ENCODE measurements around the gene STX5. TPM values are rescaled to one million over a fixed set of nuclear protein-coding genes. Genes with fewer than 3 reads are reported as not detected.
A peak's percentile ranks its signal among the peaks of the same experiment; 100 is the strongest.

Gene STX5
- total and polyA plus RNA-seq, 10 of the 15 experiments (the other 5 are each of a cell fraction or from before 2014, with no cell fraction given), result 3.8 to 35.4 (median 27.4) TPM

- Histone ChIP-seq H3K27ac (ENCODE audit: control insufficient read depth, insufficient read depth) (peak within 1 kb of the TSS; percentile 95), H3K27me3 (replicated peaks in 1 of 2; ENCODE audit: control insufficient read depth in 2 of 2, insufficient read depth in 2 of 2, low read length in 1 of 2) (no peaks in the 10 kb centered on the region), H2AFZ (ENCODE audit: control insufficient read depth, low read depth, low read length) (peak within 1 kb of the TSS; percentile 78), H3K9ac (ENCODE audit: control insufficient read depth, insufficient read depth, low read length) (peak within 1 kb of the TSS; percentile 96), H3K79me2 (ENCODE audit: control insufficient read depth, insufficient read depth, low read length) (peaks cover 49% of the 10 kb centered on the region), H3K4me3 (peak within 1 kb of the TSS; percentile 91), H3K9me3 (replicated peaks; ENCODE audit: control insufficient read depth, insufficient read depth, low read length) (no peaks in the 10 kb centered on the region), H4K20me1 (ENCODE audit: control insufficient read depth, insufficient read depth) (no peaks in the 10 kb centered on the region), H3K4me2 (ENCODE audit: control insufficient read depth, insufficient read depth) (peak within 1 kb of the TSS; percentile 98), H3K4me1 (ENCODE audit: control insufficient read depth, insufficient read depth, low read length) (peaks cover 15% of the 10 kb centered on the region), H3K36me3 (ENCODE audit: control insufficient read depth in 2 of 2, insufficient read depth in 2 of 2, low read length in 1 of 2) (peaks cover 20 to 25% of the 10 kb centered on the region in 2 experiments)
- CTCF ChIA-PET, result interaction anchor here (0.5 to 5.7 kb wide), 16 partner anchors 11 to 289 kb away, joined by 3 to 38 read pairs (median 3); partner anchors contain the start of genes TMEM179B, TMEM223 and TUT1
- SMC1A ChIA-PET (ENCODE audit: uncharacterized antibody, unreplicated experiment), result interaction anchor here (1.0 to 2.0 kb wide), 8 partner anchors 19 to 200 kb away, joined by 3 to 9 read pairs (median 4); partner anchors contain the start of genes HNRNPUL2, TMEM179B and TTC9C
- DNase-seq (ENCODE audit: low read depth, low spot score) (peak; percentile 47), ATAC-seq (peak; percentile 92), FAIRE-seq (peak; percentile 81)
- intact Hi-C loops (cut with micrococcal nuclease; ENCODE audit: unreplicated experiment), result loop anchor here (2.0 to 5.0 kb wide), 2 partner anchors 40 to 94 kb away; partner anchors contain the start of gene TMEM179B
- RAD21 ChIA-PET (ENCODE audit: unreplicated experiment), result interaction anchor here (0.7 to 2.8 kb wide), 15 partner anchors 15 to 289 kb away, joined by 3 to 18 read pairs (median 3); partner anchors contain the start of genes C11orf98, CSKMT, STX5 and TMEM179B
- WGBS (ENCODE audit: insufficient coverage, insufficient replicate concordance, low lambda C conversion rate, missing lambda C conversion rate), result 1% methylated on average over 62 of the region's 69 CpGs
- TSS peak; percentile 95 for BruUV-seq (replicated peaks)
- in situ Hi-C loops (cut with MboI), result no loop called here
- POLR2A ChIA-PET, result interaction anchor here (0.6 to 4.4 kb wide), 12 partner anchors 20 to 209 kb away, joined by 3 to 41 read pairs (median 6); partner anchors contain the start of genes HNRNPUL2, LBHD1, TMEM179B and UQCC3
- TF ChIP-seq MTA2 (IDR thresholded peaks at IDR 0.05; ENCODE audit: low read depth) (no peak), MYC (IDR thresholded peaks at IDR 0.05; ENCODE audit: insufficient read depth, insufficient read length, insufficient replicate concordance, low read length, severe bottlenecking) (peak; percentile 81), MEF2B (IDR thresholded peaks at IDR 0.05; ENCODE audit: partially characterized antibody, poor library complexity, severe bottlenecking) (no peak), KAT2A (conservative IDR thresholded peaks at IDR 0.05; ENCODE audit: control insufficient read depth, low read depth, low read length) (no peak), ASH2L (IDR thresholded peaks at IDR 0.05; ENCODE audit: borderline replicate concordance, low read depth) (0 out of 2 replicates have a peak, but pooled peaks have one; percentile 27), BCL11A (IDR thresholded peaks at IDR 0.05; ENCODE audit: low read depth, low read length) (no peak), MAX (IDR thresholded peaks at IDR 0.05; ENCODE audit: low read depth, low read length) (peak; percentile 63), MXI1 (IDR thresholded peaks at IDR 0.05; ENCODE audit: low read depth, low read length) (peak; percentile 92), GATAD2B (conservative IDR thresholded peaks at IDR 0.05; ENCODE audit: low read depth) (peak; percentile 88), NKRF (conservative IDR thresholded peaks at IDR 0.05) (peak; percentile 87), MLLT1 (IDR thresholded peaks at IDR 0.05) (peak; percentile 91), RELB (IDR thresholded peaks at IDR 0.05; ENCODE audit: low read depth) (peak; percentile 89), IKZF2 (IDR thresholded peaks at IDR 0.05) (0 out of 4 replicates have a peak, but pooled peaks of 1 of the 2 experiments have one; percentile 12), ZNF207 (IDR thresholded peaks at IDR 0.05; ENCODE audit: borderline replicate concordance) (peak; percentile 89), CBFB (IDR thresholded peaks at IDR 0.05; ENCODE audit: low read depth) (peak; percentile 78; the same call in 1 of the 2 replicates)
Measured at GRCh38 chr11:62880803-62881578, 49.1 kb upstream of the STX5 start, which contains the start of gene SLC3A2. Gene SLC3A2, plus strand, starts transcription at chr11:62880896. Its CDS starts 128 bp downstream, at chr11:62881024.
